Non-pigmented ciliary epithelial cell (primary cell): ENCODE measurements around the gene UGT1A7.
A peak's percentile ranks its signal among the peaks of the same experiment; 100 is the strongest.

Experiments
- DNase-seq: peaks from one replicate; pipeline ENCODE4 v3.0.0-alpha.2; 2010; ENCODE audit warnings: low read depth

The UGT1A7 gene

GRCh38 chr2:233799087-233799665 lies 117.5 kb downstream of the UGT1A7 start:
- no peak for DNase-seq

- no peak for DNase-seq
Observed at GRCh38 chr2:233799716-233800115, 118.0 kb downstream of the UGT1A7 start.

- no peak for DNase-seq
Observed at GRCh38 chr2:233800208-233800607, 118.5 kb downstream of the UGT1A7 start.

- peak; percentile 6 for DNase-seq
Observed at GRCh38 chr2:233801357-233802131, 119.8 kb downstream of the UGT1A7 start.

- no peak for DNase-seq
Observed at GRCh38 chr2:233802132-233802815, 120.6 kb downstream of the UGT1A7 start.

GRCh38 chr2:233803292-233803911 lies 121.7 kb downstream of the UGT1A7 start:
- DNase-seq, result no peak

- no peak for DNase-seq
Observed at GRCh38 chr2:233803994-233804393, 122.3 kb downstream of the UGT1A7 start.

- DNase-seq, result no peak
Observed at GRCh38 chr2:233807215-233807865, 125.6 kb downstream of the UGT1A7 start.

GRCh38 chr2:233807966-233808935 lies 126.5 kb downstream of the UGT1A7 start:
- DNase-seq, result no peak

GRCh38 chr2:233810385-233810784 lies 128.7 kb downstream of the UGT1A7 start:
- DNase-seq, result no peak

- no peak for DNase-seq
Observed at GRCh38 chr2:233811087-233811486, 129.4 kb downstream of the UGT1A7 start.

GRCh38 chr2:233811732-233812131 lies 130.0 kb downstream of the UGT1A7 start:
- no peak for DNase-seq

- DNase-seq, result no peak
Observed at GRCh38 chr2:233813236-233814055, 131.7 kb downstream of the UGT1A7 start.

- no peak for DNase-seq
Observed at GRCh38 chr2:233814056-233814835, 132.5 kb downstream of the UGT1A7 start.

- DNase-seq, result no peak
Observed at GRCh38 chr2:233815861-233816260, 134.2 kb downstream of the UGT1A7 start.

GRCh38 chr2:233816334-233816733 lies 134.6 kb downstream of the UGT1A7 start:
- no peak for DNase-seq

- DNase-seq, result no peak
Observed at GRCh38 chr2:233816771-233817170, 135.1 kb downstream of the UGT1A7 start.

GRCh38 chr2:233817361-233817911 lies 135.7 kb downstream of the UGT1A7 start:
- no peak for DNase-seq
